GM21367 (cell line): ENCODE data around the gene NEGR1.
A peak's percentile ranks its signal among the peaks of the same experiment; 100 is the strongest.
"Not testable (repeated sequence)": the region's sequence is repeated elsewhere in the genome, so short reads cannot be mapped to it uniquely, and the experiment has no call there.

ENCODE experiments used
- ATAC-seq: cut with Tn5 transposase; IDR thresholded peaks from one replicate; pipeline ENCODE4 v1.9.1; 2021; ENCODE audit not compliant: unreplicated experiment

NEGR1 gene

GRCh38 chr1:72282271-72283021 lies at the start of gene NEGR1:
TSS of gene NEGR1 (minus strand) at chr1:72282539.
- ATAC-seq = peak; percentile 80

- ATAC-seq = no peak
These were observed 44.2 kb upstream of the NEGR1 start for GRCh38 chr1:72326494-72326893.

- no peak for ATAC-seq
These were observed 42.1 kb upstream of the NEGR1 start for GRCh38 chr1:72324451-72324850.

GRCh38 chr1:72322910-72323309 lies 40.6 kb upstream of the NEGR1 start:
- no peak for ATAC-seq

- no peak for ATAC-seq
These were observed 14.2 kb upstream of the NEGR1 start for GRCh38 chr1:72296501-72296900.

- no peak for ATAC-seq
These were observed 6.5 kb upstream of the NEGR1 start for GRCh38 chr1:72288886-72289285.

GRCh38 chr1:72286401-72286800 lies 4.1 kb upstream of the NEGR1 start:
- ATAC-seq = no peak

GRCh38 chr1:72285074-72285425 lies 2.7 kb upstream of the NEGR1 start:
- no peak for ATAC-seq

- peak; percentile 41 for ATAC-seq
These were observed 2.2 kb upstream of the NEGR1 start for GRCh38 chr1:72284348-72285073.

- no peak for ATAC-seq
These were observed 1.7 kb upstream of the NEGR1 start for GRCh38 chr1:72284084-72284347.

GRCh38 chr1:72283307-72284083 lies 1.2 kb upstream of the NEGR1 start:
- ATAC-seq = no peak

- ATAC-seq = peak; percentile 10
These were observed 625 bp upstream of the NEGR1 start for GRCh38 chr1:72283022-72283306.

- ATAC-seq = no peak
These were observed 585 bp downstream of the NEGR1 start for GRCh38 chr1:72281637-72282270.

- no peak for ATAC-seq
These were observed 1.2 kb downstream of the NEGR1 start for GRCh38 chr1:72281144-72281543.

- ATAC-seq = no peak
These were observed 1.6 kb downstream of the NEGR1 start for GRCh38 chr1:72280711-72281110.

GRCh38 chr1:72280131-72280530 lies 2.2 kb downstream of the NEGR1 start:
- ATAC-seq = no peak

- no peak for ATAC-seq
These were observed 3.9 kb downstream of the NEGR1 start for GRCh38 chr1:72278461-72278860.

GRCh38 chr1:72271555-72272085 lies 10.7 kb downstream of the NEGR1 start:
- no peak for ATAC-seq

- no peak for ATAC-seq
These were observed 19.6 kb downstream of the NEGR1 start for GRCh38 chr1:72262735-72263134.

GRCh38 chr1:72253132-72253531 lies 29.2 kb downstream of the NEGR1 start:
- ATAC-seq = no peak

GRCh38 chr1:72241397-72241796 lies 40.9 kb downstream of the NEGR1 start:
- no peak for ATAC-seq

- not testable (repeated sequence) for ATAC-seq
These were observed 46.4 kb downstream of the NEGR1 start for GRCh38 chr1:72235931-72236330.
